Stimulated activated CD4-positive, alpha-beta T cell treated with anti-CD3 and anti-CD28 coated beads, Interleukin-12 subunit alpha, Interleukin-12 subunit beta, amount 100 ng/mL, for 24 hours (primary cell): Measurements from ENCODE around the gene NUP188.

Source experiments
- DNase-seq, 2 experiments: peaks; one replicate each; pipeline ENCODE4 v3.0.0-alpha.2; 2020; ENCODE audit warnings: low read depth in 2 of 2

NUP188 gene

GRCh38 chr9:129006328-129007034, 59.0 kb downstream of the NUP188 start:
- DNase-seq = peak in 1 of 2 experiments; percentile 35

- no peak for DNase-seq
Observed at GRCh38 chr9:129007035-129007765, 59.7 kb downstream of the NUP188 start.

- DNase-seq = no peak
Observed at GRCh38 chr9:129007766-129008468, 60.4 kb downstream of the NUP188 start.

- no peak for DNase-seq
Observed at GRCh38 chr9:129008469-129008965, 61.0 kb downstream of the NUP188 start.

- no peak for DNase-seq
Observed at GRCh38 chr9:129008986-129009583, 61.6 kb downstream of the NUP188 start.

- DNase-seq = no peak
Observed at GRCh38 chr9:129009584-129010141, 62.2 kb downstream of the NUP188 start.

- no peak for DNase-seq
Observed at GRCh38 chr9:129010267-129010975, 62.9 kb downstream of the NUP188 start.

- DNase-seq = no peak
Observed at GRCh38 chr9:129011170-129011569, 63.7 kb downstream of the NUP188 start.

- no peak for DNase-seq
Observed at GRCh38 chr9:129011761-129012181, 64.3 kb downstream of the NUP188 start.

- DNase-seq = no peak
Observed at GRCh38 chr9:129012343-129012742, 64.8 kb downstream of the NUP188 start.

GRCh38 chr9:129012893-129013448, 65.5 kb downstream of the NUP188 start:
- DNase-seq = no peak

- DNase-seq = no peak
Observed at GRCh38 chr9:129013674-129014073, 66.2 kb downstream of the NUP188 start.

GRCh38 chr9:129014124-129014523, 66.6 kb downstream of the NUP188 start:
- DNase-seq = no peak

- DNase-seq = no peak
Observed at GRCh38 chr9:129014608-129015007, 67.1 kb downstream of the NUP188 start.

GRCh38 chr9:129021091-129021490, 73.6 kb downstream of the NUP188 start:
- DNase-seq = no peak

GRCh38 chr9:129022037-129022436, 74.5 kb downstream of the NUP188 start:
- DNase-seq = no peak

GRCh38 chr9:129023036-129023907, 75.8 kb downstream of the NUP188 start:
- DNase-seq = no peak

GRCh38 chr9:129023908-129024233, 76.4 kb downstream of the NUP188 start:
- no peak for DNase-seq

GRCh38 chr9:129026442-129027223, 79.1 kb downstream of the NUP188 start:
- DNase-seq = no peak
